C4-2B (cell line): ENCODE data around the gene LYPD5.
A peak's percentile ranks its signal among the peaks of the same experiment; 100 is the strongest.
"Not testable (repeated sequence)": the region's sequence is repeated elsewhere in the genome, so short reads cannot be mapped to it uniquely, and the experiment has no call there.

Source experiments
- H3K27ac ChIP-seq: fragments of 450-650 bp; 2 replicates; pipeline ENCODE4 v1.5.1; 2017
- CTCF ChIP-seq: fragments of 450-650 bp; conservative IDR thresholded peaks from 2 replicates; pipeline ENCODE4 v1.5.1; 2017; ENCODE audit warnings: mild to moderate bottlenecking
- ZFX ChIP-seq: fragments of 450-650 bp; IDR thresholded peaks from 2 replicates; pipeline ENCODE4 v1.6.1; 2017

The LYPD5 gene

GRCh38 chr19:43811837-43812236, 9.6 kb upstream of the LYPD5 start:
- TF ChIP-seq ZFX (no peak), CTCF (no peak)
- no peak overlapping the region for H3K27ac ChIP-seq

DNA sequence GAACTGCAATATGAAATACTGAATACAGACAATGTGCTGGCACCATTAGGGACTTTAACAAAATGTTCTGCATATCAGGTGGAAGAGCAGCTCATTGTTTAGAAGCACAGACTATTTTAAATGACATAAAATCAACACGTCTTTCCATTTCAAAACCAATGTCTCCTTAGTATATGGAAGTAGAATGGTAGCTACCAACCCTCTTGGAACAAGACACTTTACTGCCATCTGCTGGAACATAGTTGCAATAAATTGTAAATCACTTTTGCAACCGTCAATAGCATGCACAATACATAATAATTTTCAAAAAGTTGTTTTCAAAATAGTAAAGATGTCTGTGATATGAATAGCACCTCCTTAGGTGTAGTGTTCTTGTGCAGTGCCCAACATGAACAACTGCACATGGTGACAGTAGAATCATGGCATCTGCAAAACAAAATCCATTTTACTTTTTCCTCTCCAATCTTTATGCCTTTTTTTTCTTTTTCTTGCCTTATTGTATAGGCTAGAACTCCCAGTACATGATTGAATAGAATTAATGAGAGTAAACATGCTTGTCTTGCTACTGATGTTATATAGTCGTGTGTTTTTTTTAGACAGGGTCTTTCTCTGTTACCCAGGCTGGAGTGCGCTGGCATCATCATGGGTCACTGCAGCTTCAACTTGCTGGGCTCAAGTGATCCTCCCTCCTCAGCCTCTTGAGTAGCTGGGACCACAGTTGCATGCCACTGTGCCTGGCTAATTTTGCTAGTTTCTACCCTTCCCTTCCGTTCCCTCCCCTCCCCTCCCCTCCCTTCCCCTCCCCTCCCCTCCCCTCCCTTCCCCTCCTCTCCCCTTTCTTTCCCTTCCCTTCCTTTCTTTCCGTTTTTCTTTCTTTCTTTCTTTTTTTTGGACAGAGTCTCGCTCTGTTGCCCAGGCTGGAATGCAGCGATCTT, 7.8 kb upstream of the LYPD5 start:
- H3K27ac ChIP-seq: no peak overlapping the region
- TF ChIP-seq ZFX (no peak), CTCF (peak; percentile 54)

- TF ChIP-seq CTCF (no peak), ZFX (no peak)
- H3K27ac ChIP-seq: no peak overlapping the region
Measured at GRCh38 chr19:43807651-43808050, 5.4 kb upstream of the LYPD5 start.

DNA sequence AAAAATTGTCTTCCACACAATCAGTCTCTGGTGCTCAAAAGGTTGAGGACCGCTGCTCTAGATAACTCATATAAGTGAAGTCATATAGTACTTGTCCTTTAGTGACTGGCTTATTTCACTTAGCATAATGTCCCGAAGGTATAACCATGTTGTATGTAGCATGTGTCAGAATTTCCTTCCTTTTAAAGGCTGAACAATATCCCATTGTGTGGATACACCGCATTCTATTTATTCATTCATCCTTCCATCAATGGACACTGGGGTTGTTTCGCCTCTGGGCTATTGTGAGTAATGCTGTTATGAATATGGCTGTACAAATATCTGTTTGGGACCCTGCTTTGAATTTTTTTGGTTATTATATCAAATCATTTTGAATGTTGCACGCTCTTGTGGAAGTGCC, 4.6 kb upstream of the LYPD5 start:
- no peak overlapping the region for H3K27ac ChIP-seq
- TF ChIP-seq CTCF (no peak), ZFX (no peak)

DNA sequence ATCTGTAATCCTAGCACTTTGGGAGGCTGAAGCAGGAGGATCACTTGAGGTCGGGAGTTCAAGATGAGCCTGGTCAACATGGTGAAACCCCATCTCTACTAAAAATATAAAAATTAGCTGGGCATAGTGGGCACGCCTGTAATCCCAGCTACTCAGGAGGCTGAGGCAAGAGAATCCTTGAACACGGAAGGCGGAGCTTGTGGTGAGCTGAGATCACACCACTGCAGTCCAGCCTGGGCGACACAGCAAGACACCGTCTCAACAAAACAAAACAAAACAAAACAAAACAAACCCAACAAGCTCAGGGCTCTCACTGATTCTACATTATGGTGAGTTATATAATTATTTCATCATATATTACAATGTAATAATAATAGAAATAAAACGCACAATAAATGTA, 4.2 kb upstream of the LYPD5 start:
- not testable (repeated sequence) for H3K27ac ChIP-seq

DNA sequence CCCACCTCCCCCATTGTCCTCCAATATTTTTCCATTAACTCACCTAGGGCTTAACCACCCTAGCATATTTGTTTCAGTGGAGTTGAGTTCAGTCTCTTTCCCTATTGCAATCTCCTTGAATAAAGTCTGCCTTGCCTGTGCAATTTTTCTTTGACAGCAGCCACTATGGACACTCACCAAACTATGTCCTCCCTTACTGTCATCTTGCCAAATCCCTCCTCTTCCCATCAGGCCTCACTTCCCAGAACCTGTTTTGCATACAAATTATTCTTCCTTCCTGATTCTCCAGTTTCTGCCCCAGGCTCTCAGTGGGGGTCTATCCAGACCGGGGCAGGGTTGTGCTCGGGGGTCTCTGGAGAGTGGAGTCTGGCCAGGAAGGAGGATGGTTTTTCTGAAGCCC, 2.2 kb upstream of the LYPD5 start:
- no peak for TF ChIP-seq ZFX
- TF ChIP-seq CTCF: no peak
- no peak overlapping the region for H3K27ac ChIP-seq

DNA sequence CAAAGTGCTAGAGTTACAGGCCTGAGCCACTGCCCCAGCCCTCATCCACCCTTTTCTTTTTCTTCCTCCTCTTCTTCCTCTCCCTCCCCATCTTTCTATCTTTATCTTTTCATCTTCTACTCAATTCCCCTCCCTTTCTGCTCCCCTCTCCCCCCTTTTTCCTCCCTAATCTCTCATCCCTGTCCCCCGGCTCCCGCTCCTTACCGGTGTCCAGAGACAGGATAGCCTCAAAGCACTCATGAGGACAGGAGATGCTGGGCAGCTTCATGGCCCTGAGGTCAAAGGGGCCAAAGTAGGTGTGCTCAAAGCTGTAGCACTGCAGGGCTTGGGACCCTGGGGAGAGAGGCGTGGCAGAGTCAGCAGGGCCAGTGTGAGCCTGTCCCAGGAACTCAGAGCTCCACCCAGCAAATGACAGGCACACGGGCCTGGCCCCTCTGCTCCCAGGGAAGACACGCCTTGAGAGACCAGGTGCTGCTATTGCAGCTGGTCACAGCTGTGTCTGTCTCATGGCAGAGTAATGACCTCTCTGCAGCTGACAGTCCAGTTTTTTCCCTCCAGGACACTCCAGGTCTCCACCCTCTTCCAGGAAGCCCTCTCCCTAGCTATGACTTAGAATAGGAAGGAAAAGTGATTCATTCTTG, 2.6 kb downstream of the LYPD5 start:
- H3K27ac ChIP-seq: no peak overlapping the region
- TF ChIP-seq CTCF: no peak
- TF ChIP-seq ZFX: no peak
